Amniotic epithelial cell (primary cell): ENCODE data around the gene ZNF516.

ENCODE experiments used
- DNase-seq: peaks from one replicate; pipeline ENCODE4 v3.0.0-alpha.2; 2010; ENCODE audit warnings: low read depth

Gene ZNF516

DNA sequence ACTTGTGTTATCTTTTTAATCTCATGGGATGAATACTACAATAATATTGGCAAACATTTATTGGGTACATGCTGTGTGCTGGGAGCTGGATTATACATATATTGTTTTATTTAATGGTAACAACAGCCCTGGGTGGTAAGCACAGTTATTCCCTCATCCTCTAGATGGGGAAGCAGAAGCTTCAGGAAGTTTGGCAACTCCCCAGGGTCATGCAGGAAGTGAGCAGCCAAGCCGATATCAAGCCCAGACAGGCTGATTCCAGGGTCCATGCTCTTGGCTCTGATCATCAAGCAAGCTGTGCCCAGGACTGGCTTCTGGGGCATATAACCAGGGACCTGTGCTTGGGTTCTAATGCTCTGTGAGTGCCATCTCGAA lies 155.8 kb downstream of the ZNF516 start:
- no peak for DNase-seq

DNA sequence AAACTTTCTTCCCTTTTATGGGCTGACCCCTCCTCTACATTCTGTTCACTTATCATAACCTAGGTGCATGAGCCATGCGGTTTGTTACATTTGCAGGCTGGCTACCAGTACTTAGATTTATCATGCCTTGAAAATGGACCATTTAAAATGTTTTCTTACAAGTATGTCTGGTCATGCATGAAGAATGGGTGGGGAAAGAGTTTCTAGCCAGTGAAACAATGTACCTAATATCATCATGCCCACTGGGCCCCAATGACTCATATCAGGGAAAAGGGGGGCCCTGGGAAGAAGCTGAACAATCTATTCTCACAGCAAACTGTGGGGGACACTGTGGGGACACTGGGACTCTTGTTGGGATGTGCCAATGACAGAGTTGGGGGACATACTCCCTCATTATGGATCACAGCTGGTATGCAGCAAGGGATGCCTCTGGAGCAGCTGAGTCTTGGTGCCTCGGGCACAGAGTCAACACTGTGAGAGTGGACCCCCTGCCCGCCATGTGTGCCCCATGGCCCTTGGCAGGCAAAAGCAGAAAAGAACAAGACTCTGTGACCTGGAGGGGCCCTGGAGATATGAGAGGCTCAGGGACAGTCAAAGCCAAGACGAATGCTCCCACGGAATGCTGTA lies 156.3 kb downstream of the ZNF516 start:
- no peak for DNase-seq

DNA sequence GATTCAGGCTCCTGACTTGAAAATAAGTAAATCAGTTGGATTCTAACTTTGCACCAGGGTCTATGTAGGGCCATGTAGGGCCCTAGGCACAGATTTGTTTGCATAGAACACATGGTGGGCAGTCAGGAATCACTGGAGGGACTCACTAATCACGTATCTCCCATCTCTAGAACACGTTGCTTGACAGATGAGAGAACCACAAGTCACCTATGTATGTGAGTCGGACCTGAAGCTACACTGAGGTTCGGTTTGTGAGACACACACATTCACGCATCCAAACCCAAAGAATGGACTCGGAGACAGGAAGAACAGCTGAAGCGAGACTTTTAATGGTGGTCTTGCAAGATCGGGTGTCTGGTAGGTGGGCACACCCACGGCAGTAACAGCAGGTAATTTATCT lies 157.0 kb downstream of the ZNF516 start:
- DNase-seq: no peak

DNA sequence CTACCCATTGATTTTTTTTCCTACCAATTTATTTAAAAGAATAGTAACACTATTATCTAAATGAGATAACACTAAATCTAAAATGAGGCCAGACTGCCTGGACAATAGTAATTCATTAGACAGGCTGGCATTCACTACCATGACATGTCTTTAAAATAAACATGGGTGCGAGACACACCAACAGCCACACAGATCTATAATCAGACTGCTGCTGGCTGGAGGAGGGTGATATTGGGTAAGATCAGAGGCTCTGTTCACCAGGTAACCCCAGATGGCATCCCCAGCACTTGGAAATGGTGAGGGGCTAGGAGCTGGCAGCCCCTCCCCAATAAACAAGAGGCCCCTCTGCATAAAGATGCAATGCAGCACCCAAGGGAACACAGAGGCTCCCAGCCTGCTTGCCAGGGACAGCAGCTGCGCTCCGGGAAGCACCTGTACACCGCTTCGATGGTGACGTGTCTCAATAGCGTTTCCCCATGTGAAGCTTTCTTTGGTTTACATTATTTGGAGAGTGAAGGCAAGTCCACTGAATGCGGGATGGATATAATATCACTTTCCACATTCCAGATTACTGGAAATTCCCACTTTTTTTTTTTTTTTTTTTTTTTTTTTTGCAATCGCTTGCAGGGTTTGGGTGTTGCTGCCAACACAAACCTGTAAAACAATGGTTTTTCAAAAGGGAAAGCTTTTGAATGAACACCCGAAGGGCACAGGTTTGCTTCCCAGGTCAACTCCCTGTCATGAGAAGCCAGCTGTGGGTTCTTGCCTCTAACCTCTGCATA lies 159.0 kb downstream of the ZNF516 start:
- DNase-seq: no peak

- no peak for DNase-seq
Observed at GRCh38 chr18:76328140-76328539, 166.9 kb downstream of the ZNF516 start.

- DNase-seq: no peak
Observed at GRCh38 chr18:76323891-76324290, 171.2 kb downstream of the ZNF516 start.

GRCh38 chr18:76322686-76323085 lies 172.4 kb downstream of the ZNF516 start:
- no peak for DNase-seq

GRCh38 chr18:76319366-76319765 lies 175.7 kb downstream of the ZNF516 start:
- DNase-seq: no peak

- no peak for DNase-seq
Observed at GRCh38 chr18:76318607-76319006, 176.4 kb downstream of the ZNF516 start.

GRCh38 chr18:76317136-76317535 lies 177.9 kb downstream of the ZNF516 start:
- no peak for DNase-seq

DNA sequence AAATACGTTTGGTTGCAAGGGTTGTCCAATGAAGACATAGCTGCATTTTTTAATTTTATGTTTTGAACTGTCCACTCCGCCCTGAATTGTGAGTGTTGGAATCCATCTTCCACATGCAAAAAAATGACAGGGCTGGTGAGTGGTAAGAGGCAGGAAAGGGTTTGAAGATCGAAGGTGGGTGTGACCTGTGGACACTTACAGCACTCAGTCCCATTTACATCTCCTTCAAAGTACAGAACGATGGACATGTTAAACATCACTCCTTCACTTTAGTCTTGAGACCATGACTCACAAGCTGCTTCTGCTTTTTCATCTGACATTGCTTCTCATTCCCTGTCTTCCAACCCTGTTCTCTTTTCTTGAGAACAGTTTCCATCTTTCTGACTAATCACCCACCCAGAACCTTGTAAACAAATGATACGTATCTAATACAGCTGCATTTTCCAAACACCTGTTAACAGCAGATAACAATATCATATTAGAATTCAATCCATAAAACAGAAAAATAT lies 179.3 kb downstream of the ZNF516 start:
- no peak for DNase-seq

DNA sequence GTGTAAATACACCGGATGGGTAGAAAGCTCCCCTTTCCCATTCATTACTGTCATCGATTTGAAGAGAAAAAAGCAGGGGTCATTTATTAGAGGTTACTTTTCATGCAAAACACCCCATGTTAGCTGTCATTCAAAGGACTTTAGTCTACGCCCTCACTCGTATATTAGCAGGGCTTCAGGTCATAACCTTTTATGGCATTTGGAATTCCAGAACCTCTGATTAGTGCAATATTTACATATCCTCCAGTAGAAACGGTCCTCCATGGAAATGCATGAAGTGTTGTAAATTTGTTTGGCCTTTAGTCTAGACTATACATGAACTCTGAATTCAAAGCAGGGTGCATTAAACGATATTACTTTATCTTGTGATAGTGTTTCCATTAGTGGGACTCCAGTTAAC lies 180.5 kb downstream of the ZNF516 start:
- no peak for DNase-seq

GRCh38 chr18:76314015-76314414 lies 181.0 kb downstream of the ZNF516 start:
- no peak for DNase-seq
